Endothelial cell of umbilical vein (primary cell): ENCODE measurements around the gene RAB3C. TPM values are rescaled to one million over a fixed set of nuclear protein-coding genes. Genes with fewer than 3 reads are reported as not detected.

Experiments
- BruUV-seq: library from RNA; stranded (reverse); fragments of 400-500 nt; replicated peaks from 2 replicates; lab custom pipeline; 2021; lab: Mats Ljungman, UMichigan
- CTCF ChIA-PET: fragments of 300-600, 350-600 bp; sonication (Branson Sonifier 250); formaldehyde crosslinking; loops from one replicate; lab custom pipeline; 2021; ENCODE audit warnings: antibody characterized with exemption, inconsistent platforms; lab: Charles Lee
- POLR2A ChIA-PET: fragments of 300-600, 350-600 bp; sonication (Branson Sonifier 250); formaldehyde crosslinking; loops from one replicate; lab custom pipeline; 2021; ENCODE audit warnings: antibody characterized with exemption, inconsistent platforms; lab: Charles Lee
- DNase-seq: peaks from one replicate; pipeline ENCODE4 v3.0.0-alpha.2; 2011; ENCODE audit warnings: low read depth, low spot score
- FAIRE-seq: peaks from 2 replicates; lab custom pipeline; 2011; peaks lifted over from hg19 to GRCh38; lab: Jason Lieb, UNC
- H2AFZ ChIP-seq: 2 replicates; pipeline ENCODE4 v1.6.0; 2012; ENCODE audit warnings: low read depth, low read length, control low read depth, inconsistent platforms
- H3K27ac ChIP-seq: 2 replicates; pipeline ENCODE4 v1.5.1; 2011; ENCODE audit warnings: low read depth, mild to moderate bottlenecking, control low read depth, low read length, moderate library complexity; ENCODE audit not compliant: insufficient read depth
- H3K27me3 ChIP-seq, 2 experiments: 2 replicates each; pipeline versions ENCODE4 v1.6.0 to v1.6.1; 2011; ENCODE audit warnings: low read length in 2 of 2, mixed read lengths in 1 of 2; ENCODE audit not compliant: control insufficient read depth in 2 of 2, insufficient read depth in 2 of 2
- H3K36me3 ChIP-seq, 2 experiments: 2 replicates in 1 of 2; 3 replicates in 1 of 2; pipeline ENCODE4 v1.5.1; 2011; ENCODE audit warnings: low read length in 2 of 2, mild to moderate bottlenecking in 1 of 2, moderate library complexity in 1 of 2; ENCODE audit not compliant: control insufficient read depth in 2 of 2, insufficient read depth in 2 of 2; ENCODE audit errors: extremely low read depth in 1 of 2
- H3K4me1 ChIP-seq: 3 replicates; pipeline ENCODE4 v1.5.1; 2011; ENCODE audit warnings: mild to moderate bottlenecking, low read length; ENCODE audit not compliant: control insufficient read depth, insufficient read depth; ENCODE audit errors: extremely low read depth
- H3K4me2 ChIP-seq: 2 replicates; pipeline ENCODE4 v1.6.1; 2011; ENCODE audit warnings: low read length, control low read depth, mixed read lengths; ENCODE audit not compliant: insufficient read depth
- H3K4me3 ChIP-seq, 3 experiments: fragments of 200-600 bp in 1 of 3; sonication (generic), shearing (Covaris generic) in 1 of 3; replicated peaks in 1 of 3; 2 replicates each; pipeline ENCODE4 v1.5.1; 2011 to 2016; ENCODE audit warnings: control low read depth in 3 of 3, low read length in 3 of 3, mild to moderate bottlenecking in 2 of 3, inconsistent platforms in 1 of 3, low read depth in 1 of 3, moderate library complexity in 1 of 3; ENCODE audit not compliant: insufficient read depth in 1 of 3
- H3K79me2 ChIP-seq: 2 replicates; pipeline ENCODE4 v1.6.0; 2012; ENCODE audit warnings: low read length, inconsistent platforms; ENCODE audit not compliant: control insufficient read depth, insufficient read depth
- H3K9ac ChIP-seq: replicated peaks from 2 replicates; pipeline ENCODE3; 2011; ENCODE audit warnings: low read length, control low read depth; ENCODE audit not compliant: insufficient read depth; ENCODE audit errors: extremely low read depth
- H3K9me1 ChIP-seq: replicated peaks from 3 replicates; pipeline ENCODE4 v1.6.0; 2011; ENCODE audit warnings: mild to moderate bottlenecking, low read length; ENCODE audit not compliant: control insufficient read depth, insufficient read depth; ENCODE audit errors: extremely low read depth
- H3K9me3 ChIP-seq: replicated peaks from 2 replicates; pipeline ENCODE4 v1.5.1; 2012; ENCODE audit warnings: low read length, inconsistent platforms; ENCODE audit not compliant: control insufficient read depth, insufficient read depth
- H4K20me1 ChIP-seq: replicated peaks from 2 replicates; pipeline ENCODE3; 2011; ENCODE audit warnings: mild to moderate bottlenecking, low read length; ENCODE audit not compliant: control insufficient read depth, insufficient read depth; ENCODE audit errors: extremely low read depth
- EZH2 ChIP-seq: IDR thresholded peaks from 2 replicates; pipeline ENCODE4 v1.6.1; 2012; ENCODE audit warnings: borderline replicate concordance, low read depth, mild to moderate bottlenecking, moderate library complexity, low read length, inconsistent platforms; ENCODE audit not compliant: severe bottlenecking
- FOS ChIP-seq: IDR thresholded peaks from 2 replicates; pipeline ENCODE4 v1.6.1; 2011; ENCODE audit warnings: mild to moderate bottlenecking, low read length, moderate library complexity, borderline replicate concordance; ENCODE audit not compliant: insufficient read depth
- GATA2 ChIP-seq: IDR thresholded peaks from 2 replicates; pipeline ENCODE4 v1.7.0; 2011; ENCODE audit warnings: low read depth, mild to moderate bottlenecking, moderate library complexity, mixed read lengths, low read length; ENCODE audit not compliant: insufficient read length, insufficient read depth
- JUN ChIP-seq: IDR thresholded peaks from 2 replicates; pipeline ENCODE4 v1.6.1; 2011; ENCODE audit warnings: borderline replicate concordance, low read depth; ENCODE audit not compliant: insufficient read length, insufficient read depth
- MYC ChIP-seq: IDR thresholded peaks from one replicate; pipeline ENCODE4 v1.6.1; 2011; ENCODE audit warnings: mild to moderate bottlenecking, low read depth, low read length
- POLR2A ChIP-seq: IDR thresholded peaks from 2 replicates; pipeline ENCODE4 v1.6.1; 2012; ENCODE audit warnings: low read depth, mild to moderate bottlenecking, control low read depth, low read length
- dilution Hi-C: fragments of 300-500 bp; cut with MboI; formaldehyde crosslinking; loops from one replicate; pipeline ENCODE4 v1.15.0; 2019; ENCODE audit warnings: low sequenced_read_pairs; ENCODE audit not compliant: extremely low pct_ligation_motif_present
- intact Hi-C: fragments of 100-400 bp; cut with micrococcal nuclease; formaldehyde crosslinking; loops from one replicate; pipeline ENCODE4 v1.10.0; 2022
- polyA plus RNA-seq, 4 experiments: library from polyadenylated mRNA; depleted of rRNA in 3 of 4; stranded (reverse) in 3 of 4; unstranded in 1 of 4; fragments of >200 nt; gene quantifications; 2 replicates each; pipeline versions ENCODE4 v1.2.1 to v1.2.3, GENCODE V29; 2011 to 2012; ENCODE audit warnings: missing spikeins in 1 of 4
- total RNA-seq: library from RNA; stranded (reverse); gene quantifications from 2 replicates; pipeline ENCODE4 v1.2.3, GENCODE V29; 2021
- TF ChIP-seq, protein P1 (sequence below): IDR thresholded peaks from 2 replicates; pipeline ENCODE4 v1.6.1; 2011; ENCODE audit not compliant: insufficient read depth, insufficient read length
- TF ChIP-seq, protein P2 (sequence below), 2 donors: IDR thresholded peaks; 1 replicate in 1 of 2; 2 replicates in 1 of 2; pipeline ENCODE4 v1.5.1; 2011; ENCODE audit warnings: low read length in 2 of 2, mild to moderate bottlenecking in 2 of 2, moderate library complexity in 2 of 2, control low read depth in 1 of 2, inconsistent platforms in 1 of 2, low read depth in 1 of 2; ENCODE audit not compliant: insufficient read depth in 1 of 2; ENCODE audit errors: extremely low read depth in 1 of 2

Gene RAB3C
- total and polyA plus RNA-seq, 2 donors (not counting 3 experiments of a cell fraction or from before 2014, with no cell fraction given), result 0.04 to 0.66 TPM

DNA sequence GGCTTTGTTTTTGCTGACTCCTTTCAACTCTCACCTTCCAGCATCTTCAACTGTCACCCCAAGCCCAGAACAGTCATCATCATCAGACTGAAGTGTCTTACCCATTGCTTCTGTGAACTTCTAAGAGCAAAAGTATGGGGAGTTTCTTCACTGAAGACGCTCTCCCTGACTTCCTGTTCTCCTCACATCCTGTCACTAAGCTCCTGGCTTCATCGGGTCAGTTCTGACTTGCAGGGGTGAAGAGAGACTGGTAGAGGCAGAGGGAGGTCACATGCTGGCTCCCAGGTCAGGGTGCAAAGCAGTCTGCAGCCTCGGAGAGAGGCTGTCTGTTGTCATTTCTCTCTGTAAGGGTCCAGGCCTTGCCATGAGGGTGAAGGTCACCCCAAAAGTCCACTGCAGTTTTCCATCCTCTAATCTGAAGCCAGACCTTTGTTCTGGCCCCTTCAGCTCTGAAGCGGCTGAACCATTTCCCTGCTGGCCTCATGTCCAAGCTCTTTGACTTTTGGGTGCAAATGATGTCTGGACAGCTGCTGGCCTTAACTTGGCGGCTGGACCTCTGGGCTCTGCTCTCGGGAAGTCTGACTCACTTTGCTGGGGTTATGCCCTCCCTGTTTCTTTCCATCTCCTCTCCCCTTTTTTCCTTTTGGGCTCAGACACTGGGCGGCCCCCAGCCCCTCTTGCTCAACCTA lies 305.0 kb downstream of the RAB3C start:
- peaks cover 7 to 9% of the 10 kb centered on the region in 2 experiments for H3K27me3 ChIP-seq
- H3K36me3 ChIP-seq, result no peaks in the 10 kb centered on the region
- ChIA-PET POLR2A (no interaction called here), CTCF (interaction anchor here (1.1 to 3.2 kb wide), 8 partner anchors 13 to 480 kb away, joined by 3 to 51 read pairs (median 20); no protein-coding TSS in a partner anchor)
- no peaks in the 10 kb centered on the region for H4K20me1 ChIP-seq
- no TSS peak for BruUV-seq
- no peak overlapping the region for H2AFZ ChIP-seq
- no peak overlapping the region for H3K4me3 ChIP-seq
- H3K9me1 ChIP-seq, result no peaks in the 10 kb centered on the region
- H3K79me2 ChIP-seq, result no peaks in the 10 kb centered on the region
- FAIRE-seq (no peak), DNase-seq (no peak)
- no peak overlapping the region for H3K27ac ChIP-seq
- TF ChIP-seq, protein P1, sequence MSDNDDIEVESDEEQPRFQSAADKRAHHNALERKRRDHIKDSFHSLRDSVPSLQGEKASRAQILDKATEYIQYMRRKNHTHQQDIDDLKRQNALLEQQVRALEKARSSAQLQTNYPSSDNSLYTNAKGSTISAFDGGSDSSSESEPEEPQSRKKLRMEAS, result no peak
- TF ChIP-seq JUN (no peak), MYC (no peak)
- no peaks in the 10 kb centered on the region for H3K9me3 ChIP-seq
- intact Hi-C loops, result no loop called here
- dilution Hi-C loops, result no loop called here
- no peaks in the 10 kb centered on the region for H3K4me1 ChIP-seq
- no peak overlapping the region for H3K4me2 ChIP-seq
- no peak overlapping the region for H3K9ac ChIP-seq

DNA sequence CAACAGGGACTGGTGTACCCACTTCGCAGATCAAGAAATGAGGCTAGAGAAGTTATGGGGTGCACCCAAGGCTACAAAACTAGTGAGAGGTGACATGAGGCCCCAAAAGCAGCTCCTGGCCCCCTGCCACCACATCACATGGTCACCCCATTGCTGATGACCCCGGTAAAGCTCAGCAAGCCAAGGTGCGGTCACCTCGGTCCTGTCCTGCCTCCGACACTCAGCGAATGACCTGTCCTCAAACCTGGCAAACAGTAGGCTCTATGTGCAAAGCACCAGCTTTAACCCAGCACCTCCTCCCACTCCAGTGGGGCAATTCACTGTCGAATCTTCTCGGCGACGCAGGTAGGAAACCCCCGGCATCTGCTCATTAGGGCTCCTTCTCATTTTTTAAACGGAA lies 307.4 kb downstream of the RAB3C start:
- no peak overlapping the region for H3K9ac ChIP-seq
- no peak for FAIRE-seq
- H3K36me3 ChIP-seq, result no peaks in the 10 kb centered on the region
- DNase-seq, result no peak
- no peaks in the 10 kb centered on the region for H3K9me1 ChIP-seq
- H3K27ac ChIP-seq, result no peak overlapping the region
- peaks cover 14 to 16% of the 10 kb centered on the region in 2 experiments for H3K27me3 ChIP-seq
- no peaks in the 10 kb centered on the region for H3K79me2 ChIP-seq
- intact Hi-C loops, result loop anchor here (5.0 kb wide), 1 partner anchor 492 kb away; no protein-coding TSS in a partner anchor
- H3K9me3 ChIP-seq, result no peaks in the 10 kb centered on the region
- no peaks in the 10 kb centered on the region for H4K20me1 ChIP-seq
- no peak overlapping the region for H3K4me2 ChIP-seq
- no peak overlapping the region for H3K4me3 ChIP-seq
- TF ChIP-seq POLR2A, result no peak
- no peak for TF ChIP-seq MYC
- TF ChIP-seq, protein P2, sequence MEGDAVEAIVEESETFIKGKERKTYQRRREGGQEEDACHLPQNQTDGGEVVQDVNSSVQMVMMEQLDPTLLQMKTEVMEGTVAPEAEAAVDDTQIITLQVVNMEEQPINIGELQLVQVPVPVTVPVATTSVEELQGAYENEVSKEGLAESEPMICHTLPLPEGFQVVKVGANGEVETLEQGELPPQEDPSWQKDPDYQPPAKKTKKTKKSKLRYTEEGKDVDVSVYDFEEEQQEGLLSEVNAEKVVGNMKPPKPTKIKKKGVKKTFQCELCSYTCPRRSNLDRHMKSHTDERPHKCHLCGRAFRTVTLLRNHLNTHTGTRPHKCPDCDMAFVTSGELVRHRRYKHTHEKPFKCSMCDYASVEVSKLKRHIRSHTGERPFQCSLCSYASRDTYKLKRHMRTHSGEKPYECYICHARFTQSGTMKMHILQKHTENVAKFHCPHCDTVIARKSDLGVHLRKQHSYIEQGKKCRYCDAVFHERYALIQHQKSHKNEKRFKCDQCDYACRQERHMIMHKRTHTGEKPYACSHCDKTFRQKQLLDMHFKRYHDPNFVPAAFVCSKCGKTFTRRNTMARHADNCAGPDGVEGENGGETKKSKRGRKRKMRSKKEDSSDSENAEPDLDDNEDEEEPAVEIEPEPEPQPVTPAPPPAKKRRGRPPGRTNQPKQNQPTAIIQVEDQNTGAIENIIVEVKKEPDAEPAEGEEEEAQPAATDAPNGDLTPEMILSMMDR (IDR thresholded peaks at IDR 0.05; ENCODE audit: extremely low read depth in 1 of 2, insufficient read depth in 1 of 2, low read depth in 1 of 2, low read length in 2 of 2), result no peak
- TF ChIP-seq FOS, result no peak
- no peak for TF ChIP-seq EZH2
- TF ChIP-seq GATA2, result no peak
- CTCF ChIA-PET, result interaction anchor here (1.5 to 6.7 kb wide), 2 partner anchors 81 to 284 kb away, joined by 3 to 69 read pairs; no protein-coding TSS in a partner anchor
- dilution Hi-C loops, result no loop called here
- POLR2A ChIA-PET, result no interaction called here
- no TSS peak for BruUV-seq
- H3K4me1 ChIP-seq, result no peaks in the 10 kb centered on the region
- H2AFZ ChIP-seq, result no peak overlapping the region
